Mesenteric fat pad (tissue), 1 donor: ENCODE measurements around the gene TRIM52. TPM values are rescaled to one million over a fixed set of nuclear protein-coding genes. Genes with fewer than 3 reads are reported as not detected.
"Not testable (repeated sequence)": the region's sequence is repeated elsewhere in the genome, so short reads cannot be mapped to it uniquely, and the experiment has no call there.

ENCODE experiments used
- DNase-seq: peaks from one replicate; pipeline ENCODE4 v3.0.0-alpha.2; 2020; ENCODE audit warnings: low spot score
- microRNA-seq: library from miRNA; unstranded; fragments of <30 nt; microRNA quantifications from one replicate; pipeline ENCODE4 v1.2.0, GENCODE V29; 2020; ENCODE audit warnings: borderline number of aligned reads
- total RNA-seq: library from RNA; stranded (reverse); fragmentation: NEBNext Ultra II Directional; extraction: Animal tissue kit (Norgen Biotek cat#: 25700); gene quantifications from one replicate; pipeline ENCODE4 v1.2.1, GENCODE V29; 2021
- donor health status: DM: yes; HTN: yes; CAD: no.

The TRIM52 gene
- total RNA-seq, 1 donor from 2014 or later, result 9.5 TPM

DNA sequence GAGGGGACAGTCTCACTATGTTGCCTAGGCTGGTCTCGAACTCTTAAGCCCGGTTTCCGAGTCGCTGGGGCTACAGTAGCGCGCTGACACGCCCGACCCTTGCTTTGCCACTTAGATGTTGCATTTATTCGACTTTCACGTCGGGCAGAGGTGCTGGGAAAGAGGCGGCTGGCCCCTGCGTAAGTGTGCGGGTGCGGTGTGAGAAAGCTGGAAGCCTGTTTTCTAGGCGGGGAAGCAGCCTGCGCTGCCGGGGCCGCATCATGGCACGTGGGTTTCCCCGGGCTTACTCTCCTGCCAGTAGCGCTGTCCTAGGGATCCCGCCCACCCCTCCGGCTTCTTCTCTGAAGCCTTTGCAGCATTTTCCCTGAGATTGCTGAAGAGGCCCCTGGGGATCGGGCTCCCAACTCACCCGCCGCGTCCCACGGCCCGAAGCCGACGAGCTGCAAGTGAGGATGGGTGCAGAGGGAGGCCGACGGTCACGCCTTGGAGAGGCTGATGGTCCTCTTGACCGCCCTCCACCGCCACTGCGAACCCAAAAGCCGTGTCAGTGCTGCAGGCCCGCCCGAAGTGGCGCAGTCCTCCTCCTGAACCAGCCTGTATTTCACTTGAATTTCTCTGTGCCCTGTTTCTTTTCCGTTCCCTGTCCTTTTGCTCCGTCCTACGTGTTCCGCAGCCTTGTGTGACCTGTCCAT lies 43.7 kb downstream of the TRIM52 start:
- no peak for DNase-seq

DNA sequence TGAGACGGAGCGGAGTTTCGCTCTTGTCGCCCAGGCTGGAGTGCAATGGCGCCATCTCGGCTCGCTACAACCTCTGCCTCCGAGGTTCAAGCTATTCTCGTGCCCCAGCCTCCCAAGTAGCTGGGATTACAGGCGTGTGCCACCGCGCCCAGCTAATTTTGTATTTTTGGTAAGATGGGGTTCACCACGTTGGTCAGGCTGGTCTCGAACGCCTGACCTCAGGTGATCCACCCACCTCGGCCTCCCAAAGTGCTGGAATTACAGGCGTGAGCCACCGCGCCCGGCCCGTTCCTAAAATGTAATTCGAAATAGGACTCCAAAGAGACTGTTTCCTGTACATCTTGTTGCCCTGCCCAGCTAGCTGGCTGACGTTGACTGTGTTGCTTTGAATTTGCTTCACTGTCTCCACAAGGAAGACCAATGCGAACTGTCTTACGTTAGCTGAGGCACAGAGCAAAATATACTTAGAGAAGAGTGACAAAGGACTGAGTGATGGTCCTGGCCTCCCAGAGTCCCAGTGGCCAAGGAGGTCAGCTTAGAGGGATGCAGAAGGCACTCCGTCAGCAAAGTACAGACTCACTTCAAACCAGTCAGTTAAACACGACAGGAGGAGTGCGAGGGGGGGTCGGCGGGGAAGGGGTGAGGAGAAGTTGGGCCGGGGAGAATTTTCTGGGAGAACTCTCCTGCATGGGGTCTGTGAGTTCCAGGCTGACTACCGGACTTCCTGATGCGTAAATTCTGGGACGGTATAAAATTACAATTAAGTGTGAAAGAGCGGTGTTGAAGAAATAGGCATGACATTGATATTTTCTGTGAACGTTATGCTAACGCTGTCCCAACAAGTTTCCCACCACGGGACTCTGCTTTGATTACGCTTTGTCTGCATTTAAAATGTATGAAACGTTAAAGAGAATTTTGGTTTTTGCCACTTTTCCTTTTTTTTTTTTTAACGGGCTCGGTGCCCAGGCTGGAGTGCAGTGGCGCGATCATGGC lies 44.6 kb downstream of the TRIM52 start:
- no peak for DNase-seq

DNA sequence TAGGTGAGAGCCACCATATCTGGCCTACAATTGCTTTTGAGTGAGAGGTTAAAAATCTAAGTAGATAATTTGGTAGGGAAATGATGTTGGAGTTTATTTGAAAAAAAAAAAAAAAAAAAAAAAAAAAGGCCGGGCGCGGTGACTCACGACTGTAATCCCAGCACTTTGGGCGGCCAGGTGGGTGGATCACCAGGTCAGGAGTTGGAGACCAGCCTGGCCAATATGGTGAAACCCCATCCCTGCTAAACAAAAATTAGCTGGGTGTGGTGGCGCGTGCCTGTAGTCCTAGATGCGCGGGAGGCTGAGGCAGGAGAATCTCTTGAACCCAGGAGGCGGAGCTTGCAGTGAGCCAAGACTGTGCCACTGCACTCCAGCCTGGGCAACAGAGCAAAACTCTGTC lies 46.7 kb downstream of the TRIM52 start:
- DNase-seq, result not testable (repeated sequence)

DNA sequence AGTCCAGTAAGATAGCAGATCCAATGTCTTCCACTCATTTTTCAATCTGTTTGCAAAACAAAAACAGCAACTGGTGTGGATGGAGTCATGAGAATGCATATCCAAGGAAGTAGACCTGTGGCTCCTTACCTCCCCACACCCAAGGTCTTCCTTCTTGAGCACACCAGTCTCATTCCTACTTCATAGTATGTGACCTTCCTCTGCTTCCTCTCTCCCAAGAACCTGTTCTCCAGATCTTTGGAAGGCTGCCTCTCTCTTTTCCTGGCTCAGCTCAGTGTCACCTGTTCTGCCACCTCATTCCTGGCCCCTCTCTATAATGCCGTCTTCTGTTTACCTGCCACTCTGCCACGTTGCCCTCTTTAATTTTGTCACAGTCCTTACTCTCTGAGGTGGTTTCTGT lies 48.0 kb downstream of the TRIM52 start:
- DNase-seq, result no peak

DNA sequence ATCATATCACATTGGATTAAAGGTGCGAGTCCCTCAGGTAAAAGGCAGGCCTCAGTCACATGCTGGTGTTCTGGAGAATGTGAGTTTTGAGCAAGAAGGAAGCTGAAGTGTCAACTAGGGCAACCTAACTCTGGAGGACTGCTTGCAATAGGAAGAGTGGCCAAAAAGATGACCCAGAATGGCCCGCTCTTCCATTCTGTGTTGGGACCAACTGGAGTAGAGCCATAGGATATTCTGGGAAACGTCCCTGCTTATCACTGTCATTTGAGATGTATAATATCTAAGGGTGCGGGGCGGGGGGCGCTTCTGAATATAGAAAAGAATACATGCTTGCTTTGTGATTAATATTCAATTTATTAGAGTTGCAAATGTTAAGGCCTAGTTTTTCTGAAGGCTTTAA lies 48.9 kb downstream of the TRIM52 start:
- DNase-seq, result no peak

DNA sequence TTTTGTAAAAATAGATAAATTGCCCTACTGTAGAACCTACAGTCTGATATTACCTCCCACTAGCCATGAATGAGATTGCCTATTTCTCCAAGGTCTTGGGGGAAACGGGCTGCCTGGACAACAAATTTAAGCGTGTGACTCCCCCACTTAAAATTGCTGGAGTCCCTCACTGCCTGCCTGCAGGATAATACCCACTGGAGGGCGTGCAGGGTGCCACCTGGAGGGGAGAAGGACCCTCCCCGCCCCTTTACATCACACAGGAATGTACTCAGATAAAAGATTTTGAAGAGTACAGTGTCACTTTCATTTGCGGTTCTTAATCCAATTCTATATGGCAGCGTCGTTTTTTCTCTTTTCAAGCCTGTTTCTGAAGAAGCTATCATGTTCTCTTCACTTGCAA lies 49.7 kb downstream of the TRIM52 start:
- no peak for DNase-seq

DNA sequence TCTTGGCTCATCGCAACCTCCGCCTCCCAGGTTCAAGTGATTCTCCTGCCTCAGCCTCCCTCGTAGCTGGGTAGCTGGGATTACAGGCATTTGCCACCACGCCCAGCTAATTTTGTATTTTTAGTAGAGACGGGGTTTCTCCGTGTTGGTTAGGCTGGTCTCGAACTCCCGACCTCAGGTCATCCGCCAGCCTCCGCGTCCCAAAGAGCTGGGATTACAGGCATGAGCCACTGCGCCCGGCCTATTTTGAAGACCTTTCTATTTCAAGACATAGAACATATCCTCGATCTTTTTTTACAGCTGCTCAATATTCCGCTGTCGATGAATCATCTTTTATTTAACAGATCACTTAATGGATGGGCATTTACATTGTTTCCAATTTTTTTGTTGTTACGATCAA lies 50.2 kb downstream of the TRIM52 start:
- not testable (repeated sequence) for DNase-seq

DNA sequence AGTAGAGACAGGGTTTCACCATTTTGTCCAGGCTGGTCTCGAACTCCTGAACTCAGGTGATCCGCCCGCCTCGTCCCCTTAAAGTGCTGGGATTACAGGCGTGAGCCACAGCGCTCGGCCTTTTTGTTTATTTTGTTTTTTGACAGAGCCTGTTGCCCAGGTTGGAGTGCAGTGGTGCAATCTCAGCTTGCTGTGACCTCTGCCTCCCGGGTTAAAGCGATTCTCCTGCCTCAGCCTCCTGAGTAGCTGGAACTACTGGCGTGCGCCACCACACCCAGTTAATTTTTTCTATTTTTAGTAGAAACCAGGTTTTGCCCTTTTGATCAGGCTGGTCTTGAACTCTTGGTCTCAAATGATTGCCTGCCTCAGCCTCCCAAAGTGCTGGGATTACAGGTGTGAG lies 50.8 kb downstream of the TRIM52 start:
- not testable (repeated sequence) for DNase-seq

DNA sequence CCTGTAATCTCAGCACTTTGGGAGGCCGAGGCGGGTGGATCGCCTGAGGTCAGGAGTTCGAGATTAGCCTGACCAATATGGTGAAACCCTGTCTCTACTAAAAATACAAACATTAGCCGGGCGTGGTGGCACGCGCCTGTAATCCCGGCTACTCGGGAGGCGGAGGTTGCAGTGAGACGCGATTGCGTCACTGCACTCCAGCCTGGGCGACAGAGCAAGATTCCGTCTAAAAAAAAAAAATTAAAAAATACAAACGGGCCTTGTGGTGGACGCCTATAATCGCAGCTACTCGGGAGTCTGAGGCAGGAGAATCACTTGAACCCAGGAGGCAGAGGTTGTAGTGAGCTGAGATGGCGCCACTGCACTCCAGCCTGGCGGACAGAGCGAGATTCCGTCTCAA lies 51.9 kb downstream of the TRIM52 start:
- DNase-seq, result not testable (repeated sequence)

DNA sequence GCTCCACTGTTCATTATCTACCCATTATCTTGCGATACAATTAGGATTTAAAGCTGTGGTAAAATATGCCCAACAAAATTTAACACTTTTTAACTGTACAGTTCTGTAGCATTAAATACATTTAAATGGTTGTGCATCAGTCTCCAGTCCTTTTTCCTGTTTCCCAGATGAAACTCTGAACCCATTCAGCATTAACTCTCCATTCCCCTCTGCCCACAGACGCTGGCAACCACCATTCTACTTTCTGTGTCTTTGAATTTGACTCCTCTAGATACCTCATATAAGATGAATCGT lies 53.0 kb downstream of the TRIM52 start:
- DNase-seq, result no peak

DNA sequence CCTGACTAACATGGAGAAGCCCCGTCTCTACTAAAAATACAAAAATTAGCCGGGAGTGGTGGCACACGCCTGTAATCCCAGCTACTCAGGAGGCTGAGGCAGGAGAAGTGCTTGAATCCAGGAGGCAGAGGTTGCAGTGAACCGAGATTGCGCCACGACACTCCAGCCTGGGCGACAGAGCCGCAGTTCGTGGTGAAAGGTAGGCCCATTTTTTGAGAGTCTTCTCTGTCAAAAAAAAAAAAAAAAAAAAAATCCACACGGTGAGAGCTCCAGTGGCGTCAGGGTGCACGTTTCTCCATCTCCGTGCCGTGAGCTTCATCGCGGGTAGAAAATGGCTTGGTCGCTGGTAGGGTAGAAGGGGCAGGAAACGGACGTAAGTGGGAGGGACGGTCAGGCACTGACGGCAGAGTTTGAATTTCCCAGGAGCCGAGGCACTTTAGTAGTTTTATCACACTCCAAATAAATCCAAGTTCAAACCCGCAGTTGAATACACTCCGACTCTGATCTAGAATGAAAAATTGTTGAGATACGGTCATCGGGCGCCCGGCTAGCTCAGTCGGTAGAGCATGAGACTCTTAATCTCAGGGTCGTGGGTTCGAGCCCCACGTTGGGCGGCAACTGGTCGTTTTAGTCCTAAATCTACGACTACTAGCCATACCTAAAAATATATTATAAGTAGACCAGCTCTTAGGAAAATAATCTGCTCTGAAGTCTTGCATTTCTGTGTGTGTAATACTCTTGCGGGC lies 53.6 kb downstream of the TRIM52 start:
- no peak for DNase-seq

DNA sequence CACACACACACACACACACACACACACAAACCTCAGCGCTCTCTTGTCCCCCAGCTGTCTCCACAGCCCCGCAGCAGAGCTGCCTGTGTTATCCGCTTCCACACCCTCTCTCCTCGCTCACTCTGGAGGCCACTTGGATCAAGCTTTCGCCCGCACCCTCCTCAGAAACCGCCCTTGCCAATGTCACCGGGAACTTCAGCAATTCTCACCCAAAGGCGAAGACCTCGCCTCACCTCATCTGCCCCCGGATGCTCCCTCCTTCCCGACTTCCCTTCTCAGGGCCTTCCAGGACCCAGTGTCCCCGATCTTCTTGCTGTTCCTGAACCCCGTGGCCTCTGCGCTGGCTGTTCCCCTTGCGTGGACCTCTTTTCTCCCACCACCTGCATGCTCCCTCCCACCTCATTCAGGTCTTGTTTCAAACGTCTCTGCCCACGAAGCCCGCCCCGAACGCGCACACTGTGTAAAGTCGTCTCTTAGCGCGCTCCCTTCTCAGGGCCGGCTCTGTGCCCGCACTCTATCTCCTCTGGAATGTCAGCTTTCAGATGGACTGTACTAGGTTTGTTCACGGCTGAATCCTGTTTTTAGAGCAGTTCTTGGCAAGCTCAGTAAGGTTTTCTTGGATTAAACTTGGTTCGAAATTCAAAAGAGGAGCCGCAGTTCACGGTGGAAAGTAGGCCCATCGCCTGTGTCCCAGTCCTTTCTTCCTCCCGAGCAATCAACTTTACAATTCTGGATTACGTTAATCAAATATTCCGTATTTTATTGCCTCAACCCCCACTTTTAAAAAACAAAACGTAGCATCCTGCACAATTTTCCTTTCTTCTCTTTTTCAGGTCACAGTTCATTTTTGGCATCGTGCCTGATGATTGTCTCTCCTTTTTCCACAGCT lies 54.9 kb downstream of the TRIM52 start:
- no peak for DNase-seq

Small RNA genes lying within 50 kb of the gene (microRNA-seq; reads per million reads assigned to microRNA genes)
- not detected for gene MIR4638

Other genes starting within 250 kb of the TRIM52 start
- gene BTNL9, start 220.9 kb downstream of the TRIM52 start, total RNA-seq, result 407 TPM
- gene OR2V1, start 130.0 kb downstream of the TRIM52 start, total RNA-seq, result not detected
- not detected for gene OR2V2, start 113.6 kb downstream of the TRIM52 start, total RNA-seq
- gene TRIM7, start 55.9 kb downstream of the TRIM52 start, total RNA-seq, result 3.0 TPM
- gene TRIM41, start 37.9 kb downstream of the TRIM52 start, total RNA-seq, result 22.1 TPM
- gene RACK1, start 17.2 kb downstream of the TRIM52 start, total RNA-seq, result 1,262 TPM
- gene OR4F3, start 106.1 kb upstream of the TRIM52 start, total RNA-seq, result not detected